Testis (tissue), 2 donors: ENCODE measurements around the gene NFATC3.

Experiments used
- POLR2A ChIP-seq: fragments of 450-650 bp; IDR thresholded peaks from one replicate; pipeline ENCODE4 v1.6.1; 2017; ENCODE audit warnings: antibody characterized with exemption, mild to moderate bottlenecking, moderate library complexity
- TF ChIP-seq, protein P1 (sequence below), 3 experiments: fragments of 450-650 bp in 2 of 3; fragments of 200-600 bp in 1 of 3; sonication (generic) in 1 of 3; IDR thresholded peaks; one replicate each; pipeline ENCODE4 v1.5.1; 2016 to 2019; ENCODE audit warnings: antibody characterized with exemption in 3 of 3, mild to moderate bottlenecking in 2 of 3, moderate library complexity in 1 of 3

DNA sequence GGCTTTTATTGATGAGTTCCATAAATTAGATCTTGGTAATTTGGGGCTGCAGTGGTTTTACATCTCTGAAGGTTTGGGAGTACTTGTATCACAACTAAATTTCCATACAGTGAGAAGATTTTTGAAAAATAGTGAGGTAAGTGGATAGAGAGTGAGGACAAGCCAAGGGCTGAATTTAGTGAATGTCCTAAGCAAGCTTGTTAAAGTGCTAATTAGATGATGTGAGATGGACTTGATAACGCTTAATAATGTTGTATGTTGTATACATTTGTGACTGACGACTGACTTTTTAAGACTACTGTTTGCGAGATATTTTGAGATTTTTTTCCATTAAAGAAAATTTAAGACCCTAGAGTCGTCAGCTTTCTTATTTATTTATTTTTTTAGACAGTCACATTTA lies 3.9 kb downstream of the NFATC3 start:
- TF ChIP-seq, protein P1, sequence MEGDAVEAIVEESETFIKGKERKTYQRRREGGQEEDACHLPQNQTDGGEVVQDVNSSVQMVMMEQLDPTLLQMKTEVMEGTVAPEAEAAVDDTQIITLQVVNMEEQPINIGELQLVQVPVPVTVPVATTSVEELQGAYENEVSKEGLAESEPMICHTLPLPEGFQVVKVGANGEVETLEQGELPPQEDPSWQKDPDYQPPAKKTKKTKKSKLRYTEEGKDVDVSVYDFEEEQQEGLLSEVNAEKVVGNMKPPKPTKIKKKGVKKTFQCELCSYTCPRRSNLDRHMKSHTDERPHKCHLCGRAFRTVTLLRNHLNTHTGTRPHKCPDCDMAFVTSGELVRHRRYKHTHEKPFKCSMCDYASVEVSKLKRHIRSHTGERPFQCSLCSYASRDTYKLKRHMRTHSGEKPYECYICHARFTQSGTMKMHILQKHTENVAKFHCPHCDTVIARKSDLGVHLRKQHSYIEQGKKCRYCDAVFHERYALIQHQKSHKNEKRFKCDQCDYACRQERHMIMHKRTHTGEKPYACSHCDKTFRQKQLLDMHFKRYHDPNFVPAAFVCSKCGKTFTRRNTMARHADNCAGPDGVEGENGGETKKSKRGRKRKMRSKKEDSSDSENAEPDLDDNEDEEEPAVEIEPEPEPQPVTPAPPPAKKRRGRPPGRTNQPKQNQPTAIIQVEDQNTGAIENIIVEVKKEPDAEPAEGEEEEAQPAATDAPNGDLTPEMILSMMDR (IDR thresholded peaks at IDR 0.05): no peak
- no peak for TF ChIP-seq POLR2A
